Body of pancreas (tissue), 4 donors: ENCODE measurements around the gene RCOR1.

Source experiments
- POLR2A ChIP-seq, 3 donors: fragments of 450-650 bp; IDR thresholded peaks; one replicate each; pipeline ENCODE4 v1.6.1; 2016; ENCODE audit warnings: antibody characterized with exemption in 3 of 3, mild to moderate bottlenecking in 2 of 3
- TF ChIP-seq, protein P1 (sequence below), 7 experiments: fragments of 450-650 bp in 4 of 7; fragments of 200-600 bp in 3 of 7; sonication (generic) in 3 of 7; IDR thresholded peaks; one replicate each; pipeline ENCODE4 v1.5.1; 2016 to 2019; ENCODE audit warnings: antibody characterized with exemption in 7 of 7

DNA sequence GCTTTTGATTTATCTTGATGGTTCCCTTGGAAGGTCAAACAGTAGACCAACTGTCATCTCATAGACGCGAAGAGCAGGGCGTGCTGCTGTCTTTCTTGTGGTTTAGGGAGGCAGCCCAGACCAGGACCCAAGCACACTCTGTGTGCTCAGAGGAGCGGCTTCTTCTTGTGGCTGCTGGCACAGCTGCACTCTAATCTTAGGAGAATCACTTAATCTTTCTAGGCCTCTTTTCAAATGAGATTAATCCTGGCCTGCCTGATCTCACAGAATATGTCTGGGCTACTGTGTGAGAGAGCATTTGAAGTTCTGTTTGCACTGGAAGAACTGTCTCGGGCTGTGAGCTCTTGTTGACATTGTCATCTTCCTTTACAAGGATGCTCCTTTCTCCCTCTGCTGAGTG is 124.8 kb downstream of the RCOR1 start:
- TF ChIP-seq, protein P1, sequence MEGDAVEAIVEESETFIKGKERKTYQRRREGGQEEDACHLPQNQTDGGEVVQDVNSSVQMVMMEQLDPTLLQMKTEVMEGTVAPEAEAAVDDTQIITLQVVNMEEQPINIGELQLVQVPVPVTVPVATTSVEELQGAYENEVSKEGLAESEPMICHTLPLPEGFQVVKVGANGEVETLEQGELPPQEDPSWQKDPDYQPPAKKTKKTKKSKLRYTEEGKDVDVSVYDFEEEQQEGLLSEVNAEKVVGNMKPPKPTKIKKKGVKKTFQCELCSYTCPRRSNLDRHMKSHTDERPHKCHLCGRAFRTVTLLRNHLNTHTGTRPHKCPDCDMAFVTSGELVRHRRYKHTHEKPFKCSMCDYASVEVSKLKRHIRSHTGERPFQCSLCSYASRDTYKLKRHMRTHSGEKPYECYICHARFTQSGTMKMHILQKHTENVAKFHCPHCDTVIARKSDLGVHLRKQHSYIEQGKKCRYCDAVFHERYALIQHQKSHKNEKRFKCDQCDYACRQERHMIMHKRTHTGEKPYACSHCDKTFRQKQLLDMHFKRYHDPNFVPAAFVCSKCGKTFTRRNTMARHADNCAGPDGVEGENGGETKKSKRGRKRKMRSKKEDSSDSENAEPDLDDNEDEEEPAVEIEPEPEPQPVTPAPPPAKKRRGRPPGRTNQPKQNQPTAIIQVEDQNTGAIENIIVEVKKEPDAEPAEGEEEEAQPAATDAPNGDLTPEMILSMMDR (IDR thresholded peaks at IDR 0.05): no peak
- TF ChIP-seq POLR2A (IDR thresholded peaks at IDR 0.05): no peak
